GM12873 (cell line): Measurements from ENCODE around the gene OR10A3.

ENCODE experiments used
- CTCF ChIP-seq: IDR thresholded peaks from 2 replicates; pipeline ENCODE4 v1.5.1; 2012; ENCODE audit warnings: low read depth, mild to moderate bottlenecking, moderate library complexity, low read length, control low read depth; ENCODE audit not compliant: insufficient read depth; ENCODE audit errors: missing control alignments

OR10A3 gene

GRCh38 chr11:7909585-7910285, 31.8 kb downstream of the OR10A3 start:
- no peak for TF ChIP-seq CTCF

GRCh38 chr11:7907121-7907520, 34.4 kb downstream of the OR10A3 start:
- TF ChIP-seq CTCF: no peak

- TF ChIP-seq CTCF: no peak
Measured at GRCh38 chr11:7906481-7906880, 35.0 kb downstream of the OR10A3 start.

GRCh38 chr11:7905961-7906429, 35.5 kb downstream of the OR10A3 start:
- no peak for TF ChIP-seq CTCF

GRCh38 chr11:7905549-7905948, 36.0 kb downstream of the OR10A3 start:
- no peak for TF ChIP-seq CTCF

GRCh38 chr11:7904917-7905316, 36.6 kb downstream of the OR10A3 start:
- TF ChIP-seq CTCF: no peak

GRCh38 chr11:7903940-7904339, 37.6 kb downstream of the OR10A3 start:
- TF ChIP-seq CTCF: no peak
